Renal cortex interstitium (tissue), 15 donors: ENCODE data around the gene CPM. TPM values are rescaled to one million over a fixed set of nuclear protein-coding genes. Genes with fewer than 3 reads are reported as not detected.
A peak's percentile ranks its signal among the peaks of the same experiment; 100 is the strongest.

Experiments used
- DNase-seq, 11 donors: peaks; one replicate each; pipeline ENCODE4 v3.0.0-alpha.2; 2013; ENCODE audit warnings: low read depth in 9 of 11, low spot score in 4 of 11; ENCODE audit errors: extremely low read depth in 1 of 11
- long read RNA-seq, 16 experiments: transcript quantifications; one replicate each; lab custom pipeline, GENCODE V29; 2026
- polyA plus RNA-seq, 3 donors: library from polyadenylated mRNA; unstranded; fragments of 120-200 nt; gene quantifications; one replicate each; pipeline ENCODE4 v1.2.1, GENCODE V29; 2013; ENCODE audit not compliant: insufficient read length in 3 of 3

The CPM gene
- 10 to 100 TPM; 23.3 to 35.6 (median 30.9) TPM for polyA plus RNA-seq
- long read RNA-seq, donor 1, full-length matches to known transcripts: 7 of 12 reads
- long read RNA-seq, donor 1, partial matches to known transcripts: 5 of 12 reads
- long read RNA-seq, donor 1, other reads (novel, unspliced or antisense): 0 of 12 reads
- long read RNA-seq, donor 2, full-length matches to known transcripts: 3 of 3 reads
- long read RNA-seq, donor 2, partial matches to known transcripts: 0 of 3 reads
- long read RNA-seq, donor 2, other reads (novel, unspliced or antisense): 0 of 3 reads
- long read RNA-seq, donor 3, full-length matches to known transcripts: 12 of 12 reads
- long read RNA-seq, donor 3, partial matches to known transcripts: 0 of 12 reads
- long read RNA-seq, donor 3, other reads (novel, unspliced or antisense): 0 of 12 reads
- long read RNA-seq, donor 4, full-length matches to known transcripts: 7 of 7 reads
- long read RNA-seq, donor 4, partial matches to known transcripts: 0 of 7 reads
- long read RNA-seq, donor 4, other reads (novel, unspliced or antisense): 0 of 7 reads
- long read RNA-seq, donor 5: 0 reads
- long read RNA-seq, donor 6, full-length matches to known transcripts: 6 of 6 reads
- long read RNA-seq, donor 6, partial matches to known transcripts: 0 of 6 reads
- long read RNA-seq, donor 6, other reads (novel, unspliced or antisense): 0 of 6 reads
- long read RNA-seq, donor 7, full-length matches to known transcripts: 3 of 3 reads
- long read RNA-seq, donor 7, partial matches to known transcripts: 0 of 3 reads
- long read RNA-seq, donor 7, other reads (novel, unspliced or antisense): 0 of 3 reads
- long read RNA-seq, donor 8, full-length matches to known transcripts: 4 of 4 reads
- long read RNA-seq, donor 8, partial matches to known transcripts: 0 of 4 reads
- long read RNA-seq, donor 8, other reads (novel, unspliced or antisense): 0 of 4 reads
- long read RNA-seq, donor 9, full-length matches to known transcripts: 7 of 7 reads
- long read RNA-seq, donor 9, partial matches to known transcripts: 0 of 7 reads
- long read RNA-seq, donor 9, other reads (novel, unspliced or antisense): 0 of 7 reads
- long read RNA-seq, donor 10, full-length matches to known transcripts: 6 of 12 reads
- long read RNA-seq, donor 10, partial matches to known transcripts: 6 of 12 reads
- long read RNA-seq, donor 10, other reads (novel, unspliced or antisense): 0 of 12 reads
- long read RNA-seq, donor 11, full-length matches to known transcripts: 4 of 4 reads
- long read RNA-seq, donor 11, partial matches to known transcripts: 0 of 4 reads
- long read RNA-seq, donor 11, other reads (novel, unspliced or antisense): 0 of 4 reads
- long read RNA-seq, donor 12, full-length matches to known transcripts: 1 of 1 reads
- long read RNA-seq, donor 12, partial matches to known transcripts: 0 of 1 reads
- long read RNA-seq, donor 12, other reads (novel, unspliced or antisense): 0 of 1 reads
- long read RNA-seq, donor 13: 0 reads
- long read RNA-seq, donor 14, full-length matches to known transcripts: 1 of 1 reads
- long read RNA-seq, donor 14, partial matches to known transcripts: 0 of 1 reads
- long read RNA-seq, donor 14, other reads (novel, unspliced or antisense): 0 of 1 reads
- long read RNA-seq, donor 15, full-length matches to known transcripts: 2 of 2 reads
- long read RNA-seq, donor 15, partial matches to known transcripts: 0 of 2 reads
- long read RNA-seq, donor 15, other reads (novel, unspliced or antisense): 0 of 2 reads
- long read RNA-seq, donor 16, full-length matches to known transcripts: 16 of 16 reads
- long read RNA-seq, donor 16, partial matches to known transcripts: 0 of 16 reads
- long read RNA-seq, donor 16, other reads (novel, unspliced or antisense): 0 of 16 reads

DNA sequence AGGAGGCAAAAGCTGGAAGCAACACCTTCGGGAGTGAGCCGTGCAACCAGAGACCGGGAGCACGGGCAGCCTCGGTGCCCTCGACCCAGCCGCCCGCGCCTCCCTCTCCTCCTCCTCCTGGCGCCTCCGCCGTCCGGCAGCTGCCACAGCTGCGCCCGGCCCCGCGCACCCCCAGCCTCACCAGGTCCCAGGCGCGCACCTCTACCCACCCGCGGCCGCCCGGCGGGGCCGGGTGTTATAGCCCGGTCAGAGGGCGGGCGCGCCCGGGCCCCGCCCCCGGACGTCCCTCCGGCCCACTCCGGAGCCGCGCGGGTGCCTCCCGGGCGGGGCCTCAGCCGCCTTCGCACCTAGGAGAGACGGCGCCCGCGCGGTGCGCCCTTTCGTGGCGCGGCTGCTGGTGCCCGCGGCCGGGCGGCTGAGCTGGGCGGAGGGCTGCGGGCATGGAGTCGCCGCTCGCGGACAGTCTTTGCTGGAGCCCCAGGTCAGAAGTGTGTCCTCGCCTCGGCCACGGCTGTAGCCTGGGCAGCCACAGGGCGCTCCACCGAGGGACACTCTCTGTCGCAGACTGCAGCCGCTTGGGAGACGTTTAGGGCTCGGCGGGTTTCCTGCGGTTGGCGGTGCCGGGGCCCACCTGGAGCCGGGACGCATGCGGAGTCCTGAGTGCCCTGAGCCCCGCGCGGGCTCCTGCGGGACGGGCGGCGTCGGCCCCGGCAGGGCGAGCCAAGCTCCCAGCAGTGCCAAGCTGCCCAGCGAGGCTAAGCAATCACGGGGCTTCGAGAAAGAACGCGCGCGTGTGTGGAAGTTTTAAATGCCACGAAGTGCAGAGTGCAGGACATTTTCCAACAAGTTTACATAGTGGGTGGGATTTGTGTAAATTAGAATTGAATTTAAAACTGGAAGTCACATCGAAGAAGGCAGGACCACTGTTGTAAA, at the start of gene CPM:
TSS of gene CPM (minus strand) at position 211 of the 933 bp plus-strand sequence. CDS start 334 bp downstream, outside the sequence.
- DNase-seq: peak in 9 of 11 donors; percentile 33 to 66 (median 55)

- no peak for DNase-seq
These were observed 48.5 kb upstream of the CPM start for GRCh38 chr12:68981516-68981915.

- DNase-seq: no peak
These were observed 47.7 kb upstream of the CPM start for GRCh38 chr12:68980476-68981212.

GRCh38 chr12:68978678-68979077, 45.7 kb upstream of the CPM start:
- DNase-seq: no peak

GRCh38 chr12:68977909-68978610, 45.1 kb upstream of the CPM start:
- no peak for DNase-seq

- DNase-seq: no peak
These were observed 44.4 kb upstream of the CPM start for GRCh38 chr12:68977335-68977734.

- DNase-seq: peak in 1 of 11 donors; percentile 35
These were observed 43.4 kb upstream of the CPM start for GRCh38 chr12:68976395-68976841.

- no peak for DNase-seq
These were observed 42.8 kb upstream of the CPM start for GRCh38 chr12:68975811-68976210.

- DNase-seq: no peak
These were observed 39.6 kb upstream of the CPM start for GRCh38 chr12:68972595-68972994.

- no peak for DNase-seq
These were observed 38.4 kb upstream of the CPM start for GRCh38 chr12:68971404-68971803.

GRCh38 chr12:68970951-68971350, 38.0 kb upstream of the CPM start:
- DNase-seq: no peak

DNA sequence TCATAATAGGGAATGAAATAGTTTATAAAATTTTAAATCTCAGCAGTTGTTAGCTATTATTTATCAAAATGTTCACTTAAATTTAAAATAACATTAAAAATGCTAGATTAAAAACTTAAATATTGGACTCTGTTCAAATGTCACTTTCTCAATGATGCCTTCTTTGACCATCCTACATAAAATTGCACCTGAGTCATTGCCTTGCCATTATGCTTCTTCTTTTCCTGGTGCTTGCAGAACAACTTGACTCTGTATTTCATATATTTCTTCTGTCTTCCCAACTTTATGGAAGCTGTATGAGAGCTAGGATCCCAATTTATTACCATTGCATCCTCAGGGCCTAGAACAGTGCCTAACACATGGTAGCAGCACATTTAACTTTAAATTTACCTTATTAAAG, 37.3 kb upstream of the CPM start:
- DNase-seq: no peak

- no peak for DNase-seq
These were observed 34.1 kb upstream of the CPM start for GRCh38 chr12:68967046-68967445.

GRCh38 chr12:68963856-68964745, 31.1 kb upstream of the CPM start:
- DNase-seq: no peak
